Stimulated activated CD8-positive, alpha-beta memory T cell treated with anti-CD3 and anti-CD28 coated beads, Interleukin-7, amount 100 ng/mL, for 24 hours (primary cell): ENCODE measurements around the gene FOXJ1.

ENCODE experiments used
- DNase-seq: peaks from one replicate; pipeline ENCODE4 v3.0.0-alpha.2; 2020; ENCODE audit warnings: low read depth

The FOXJ1 gene

GRCh38 chr17:76140661-76141211 lies 309 bp downstream of the FOXJ1 start:
- no peak for DNase-seq

GRCh38 chr17:76139801-76140660 lies 1.0 kb downstream of the FOXJ1 start:
- DNase-seq, result no peak

- no peak for DNase-seq
These were observed 1.9 kb downstream of the FOXJ1 start for GRCh38 chr17:76138896-76139752.

- DNase-seq, result no peak
These were observed 2.7 kb downstream of the FOXJ1 start for GRCh38 chr17:76138234-76138895.

GRCh38 chr17:76137351-76138233 lies 3.5 kb downstream of the FOXJ1 start:
- DNase-seq, result no peak

GRCh38 chr17:76137001-76137350 lies 4.1 kb downstream of the FOXJ1 start:
- no peak for DNase-seq

- DNase-seq, result no peak
These were observed 4.6 kb downstream of the FOXJ1 start for GRCh38 chr17:76136276-76137000.

- no peak for DNase-seq
These were observed 5.2 kb downstream of the FOXJ1 start for GRCh38 chr17:76135810-76136188.

- no peak for DNase-seq
These were observed 5.9 kb downstream of the FOXJ1 start for GRCh38 chr17:76134911-76135809.

- DNase-seq, result no peak
These were observed 8.3 kb downstream of the FOXJ1 start for GRCh38 chr17:76132574-76133338.

GRCh38 chr17:76131692-76132573 lies 9.1 kb downstream of the FOXJ1 start:
- DNase-seq, result no peak

- no peak for DNase-seq
These were observed 9.9 kb downstream of the FOXJ1 start for GRCh38 chr17:76131051-76131691.

GRCh38 chr17:76130473-76130872 lies 10.6 kb downstream of the FOXJ1 start:
- DNase-seq, result no peak

- no peak for DNase-seq
These were observed 15.1 kb downstream of the FOXJ1 start for GRCh38 chr17:76125922-76126321.

GRCh38 chr17:76125391-76125675 lies 15.7 kb downstream of the FOXJ1 start:
- DNase-seq, result no peak

- no peak for DNase-seq
These were observed 16.3 kb downstream of the FOXJ1 start for GRCh38 chr17:76124582-76125390.
